Activated T-cell treated with anti-CD3 and anti-CD28 coated beads, Interleukin-2, amount 50 U/mL, for 72 hours (primary cell): ENCODE results near the gene HOXC11. TPM values are rescaled to one million over a fixed set of nuclear protein-coding genes. Genes with fewer than 3 reads are reported as not detected.
A peak's percentile ranks its signal among the peaks of the same experiment; 100 is the strongest.

ENCODE experiments used
- ATAC-seq, 2 donors: fragments of 150-1000 bp; cut with Tn5 transposase; replicated peaks in 1 of 2; 2 replicates each; pipeline ENCODE4 v1.10.0; 2021; ENCODE audit warnings: moderate library complexity in 2 of 2, mild to moderate bottlenecking in 1 of 2
- DNase-seq, 2 donors: peaks; one replicate each; pipeline ENCODE4 v3.0.0; 2021 to 2022; ENCODE audit warnings: mixed read lengths in 1 of 2
- H3K27ac Mint-ChIP-seq: one replicate; pipeline ENCODE4 v1.8.0; 2022; ENCODE audit warnings: mild to moderate bottlenecking, moderate library complexity, mixed read lengths
- H3K27me3 Mint-ChIP-seq: one replicate; pipeline ENCODE4 v1.8.0; 2022; ENCODE audit warnings: low read depth, mixed read lengths
- H3K36me3 Mint-ChIP-seq, 2 donors: one replicate each; pipeline ENCODE4 v1.8.0; 2022; ENCODE audit warnings: mixed read lengths in 2 of 2, mild to moderate bottlenecking in 1 of 2; ENCODE audit not compliant: insufficient read depth in 2 of 2
- H3K4me1 Mint-ChIP-seq: one replicate; pipeline ENCODE4 v1.8.0; 2022; ENCODE audit warnings: low read depth, mixed read lengths
- H3K4me3 Mint-ChIP-seq, 2 donors: one replicate each; pipeline ENCODE4 v1.8.0; 2022; ENCODE audit warnings: mild to moderate bottlenecking in 2 of 2, mixed read lengths in 2 of 2, moderate library complexity in 2 of 2
- H3K9me3 Mint-ChIP-seq, 2 donors: one replicate each; pipeline ENCODE4 v1.8.0; 2022; ENCODE audit warnings: mixed read lengths in 2 of 2
- total RNA-seq, 2 donors: library from RNA; stranded (reverse); gene quantifications; one replicate each; pipeline ENCODE4 v1.2.3, GENCODE V29; 2022

Gene HOXC11
- not detected for total RNA-seq

- no peak for ATAC-seq
- no peak for DNase-seq
- Mint-ChIP-seq H3K36me3 (peaks cover 3% of the 10 kb centered on the region in 2 donors), H3K27me3 (peaks cover 85% of the 10 kb centered on the region), H3K4me3 (peak within 1 kb of the TSS; percentile 72 to 76), H3K27ac (peak within 1 kb of the TSS; percentile 75), H3K4me1 (peaks cover 17% of the 10 kb centered on the region), H3K9me3 (no peaks in the 10 kb centered on the region)
These were observed at the start of gene HOXC11 for GRCh38 chr12:53972722-53973235. Gene HOXC11 (plus strand): TSS chr12:53973126. CDS start chr12:53973242, 116 bp downstream.

- DNase-seq (no peak), ATAC-seq (no peak)
- peaks cover 0 to 7% of the 10 kb centered on the region in 2 donors for H3K36me3 Mint-ChIP-seq
- no peak overlapping the region for H3K27ac Mint-ChIP-seq
- peaks cover 4% of the 10 kb centered on the region for H3K4me1 Mint-ChIP-seq
- no peaks in the 10 kb centered on the region for H3K9me3 Mint-ChIP-seq
- peaks cover 93% of the 10 kb centered on the region for H3K27me3 Mint-ChIP-seq
- no peak overlapping the region for H3K4me3 Mint-ChIP-seq
These were observed 48.2 kb upstream of the HOXC11 start for GRCh38 chr12:53924521-53925405.

DNA sequence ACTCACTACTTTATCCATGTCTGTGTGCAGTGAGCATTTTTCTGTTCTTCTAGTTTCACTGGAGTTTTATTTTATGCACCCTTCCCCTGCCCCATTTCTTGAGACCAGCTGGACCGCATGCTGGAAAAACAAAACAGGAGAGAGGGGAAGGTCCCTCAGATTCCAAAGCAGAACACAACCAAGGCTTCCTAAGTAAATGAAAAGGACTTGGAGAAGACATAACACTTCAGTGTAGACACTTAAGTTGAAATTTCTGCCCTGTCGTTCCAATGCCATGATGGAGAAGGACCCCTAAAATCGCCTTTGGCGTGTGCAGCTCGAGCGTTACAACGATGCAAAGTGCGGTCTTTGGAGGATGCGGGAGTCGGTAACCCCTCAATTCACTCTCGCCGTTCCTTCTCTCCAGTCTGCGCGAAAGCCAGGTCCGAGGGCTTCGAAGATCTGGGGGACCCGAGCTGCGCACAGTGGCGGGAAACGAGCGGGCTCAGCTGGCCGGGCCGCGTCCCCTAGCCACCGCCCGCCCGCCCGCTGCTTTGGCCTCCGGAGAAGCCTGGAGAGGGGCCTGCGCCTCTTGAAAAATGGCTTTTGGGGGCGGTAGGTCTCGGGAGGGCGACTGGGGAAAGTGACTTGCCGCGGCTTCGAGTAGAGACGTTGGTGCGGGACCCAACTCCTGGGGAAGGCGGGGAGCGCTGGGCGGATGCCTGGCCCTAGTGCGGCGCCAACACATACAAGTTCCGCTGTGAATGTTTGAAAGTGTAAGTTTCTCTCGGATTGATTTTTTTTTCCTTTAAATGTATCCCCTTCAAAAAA lies 45.5 kb upstream of the HOXC11 start:
- Mint-ChIP-seq H3K4me3 (no peak overlapping the region), H3K27me3 (peaks cover 99% of the 10 kb centered on the region), H3K4me1 (peaks cover 8% of the 10 kb centered on the region), H3K9me3 (no peaks in the 10 kb centered on the region), H3K36me3 (peaks cover 0 to 7% of the 10 kb centered on the region in 2 donors), H3K27ac (no peak overlapping the region)
- DNase-seq (no peak), ATAC-seq (no peak)

GRCh38 chr12:53928054-53928835 lies 44.7 kb upstream of the HOXC11 start:
- Mint-ChIP-seq H3K4me1 (peaks cover 8% of the 10 kb centered on the region), H3K9me3 (no peaks in the 10 kb centered on the region), H3K27ac (no peak overlapping the region), H3K36me3 (peaks cover 0 to 7% of the 10 kb centered on the region in 2 donors), H3K27me3 (peaks cover 99% of the 10 kb centered on the region), H3K4me3 (no peak overlapping the region)
- no peak for DNase-seq
- no peak for ATAC-seq

GRCh38 chr12:53929527-53929926 lies 43.4 kb upstream of the HOXC11 start:
- Mint-ChIP-seq H3K9me3 (no peaks in the 10 kb centered on the region), H3K27ac (no peak overlapping the region), H3K27me3 (peaks cover 99% of the 10 kb centered on the region), H3K4me1 (peaks cover 8% of the 10 kb centered on the region), H3K4me3 (no peak overlapping the region), H3K36me3 (peaks cover 0 to 7% of the 10 kb centered on the region in 2 donors)
- ATAC-seq (no peak), DNase-seq (no peak)

DNA sequence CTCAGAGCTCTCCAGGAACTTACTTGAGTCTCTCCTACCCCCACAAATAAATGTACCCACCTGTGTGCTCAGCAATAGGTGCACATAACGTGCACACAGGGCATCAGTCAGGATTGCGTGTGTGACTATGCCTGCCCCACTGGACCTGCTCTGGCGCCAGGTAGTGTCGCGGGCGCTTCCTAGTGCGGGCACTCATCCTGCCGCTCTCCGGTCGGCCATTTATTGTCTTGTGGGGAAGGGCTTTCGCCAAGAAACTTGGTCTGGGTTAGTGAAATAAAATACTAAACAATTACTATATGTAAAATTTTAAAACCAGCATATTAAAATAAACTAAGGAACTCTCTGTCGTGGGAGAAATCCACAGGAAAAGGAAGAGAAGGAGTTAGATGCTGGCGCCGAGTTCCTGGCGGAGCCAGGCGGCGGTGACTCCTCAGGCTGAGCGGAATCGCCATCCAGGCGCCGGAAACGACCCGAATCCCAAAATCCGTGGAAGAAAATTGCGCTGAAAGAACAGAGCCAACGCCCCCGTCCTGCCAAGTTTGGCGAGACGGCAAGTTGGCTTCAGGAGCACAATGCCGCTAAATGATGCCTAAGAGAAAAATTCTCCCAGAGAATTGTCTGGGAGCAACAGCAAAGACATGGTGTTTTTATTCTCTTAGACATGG lies 42.2 kb upstream of the HOXC11 start:
- Mint-ChIP-seq H3K4me3 (no peak overlapping the region), H3K27ac (no peak overlapping the region), H3K4me1 (peaks cover 17% of the 10 kb centered on the region), H3K9me3 (no peaks in the 10 kb centered on the region), H3K36me3 (peaks cover 0 to 7% of the 10 kb centered on the region in 2 donors), H3K27me3 (peaks cover 99% of the 10 kb centered on the region)
- ATAC-seq, result no peak
- no peak for DNase-seq

- Mint-ChIP-seq H3K4me1 (peaks cover 21% of the 10 kb centered on the region), H3K27me3 (peaks cover 99% of the 10 kb centered on the region), H3K4me3 (no peak overlapping the region), H3K9me3 (no peaks in the 10 kb centered on the region), H3K36me3 (peaks cover 0 to 8% of the 10 kb centered on the region in 2 donors), H3K27ac (no peak overlapping the region)
- DNase-seq, result no peak
- ATAC-seq, result no peak
These were observed 40.9 kb upstream of the HOXC11 start for GRCh38 chr12:53931844-53932581.

DNA sequence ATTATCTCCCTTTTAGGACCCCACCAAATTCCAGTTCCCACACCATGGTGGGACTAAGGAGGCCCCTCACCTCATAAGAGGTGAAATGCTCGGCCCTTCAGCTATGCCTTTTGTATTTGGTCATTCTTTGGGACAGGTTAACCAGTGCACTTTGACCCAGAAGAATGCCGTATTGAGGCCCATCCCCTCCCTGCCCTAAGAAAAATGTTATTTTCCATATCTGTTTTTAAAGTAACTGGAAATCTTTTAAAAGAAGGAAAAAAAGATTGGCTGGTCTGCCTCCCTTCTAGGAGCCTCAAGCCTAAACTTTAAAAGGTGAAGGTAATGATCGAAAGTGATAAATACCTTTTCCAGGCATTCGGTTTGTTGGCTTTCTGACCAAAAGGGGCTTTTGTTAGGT lies 40.0 kb upstream of the HOXC11 start:
- peak overlapping the region; percentile 10 for H3K27ac Mint-ChIP-seq
- DNase-seq, result no peak

DNA sequence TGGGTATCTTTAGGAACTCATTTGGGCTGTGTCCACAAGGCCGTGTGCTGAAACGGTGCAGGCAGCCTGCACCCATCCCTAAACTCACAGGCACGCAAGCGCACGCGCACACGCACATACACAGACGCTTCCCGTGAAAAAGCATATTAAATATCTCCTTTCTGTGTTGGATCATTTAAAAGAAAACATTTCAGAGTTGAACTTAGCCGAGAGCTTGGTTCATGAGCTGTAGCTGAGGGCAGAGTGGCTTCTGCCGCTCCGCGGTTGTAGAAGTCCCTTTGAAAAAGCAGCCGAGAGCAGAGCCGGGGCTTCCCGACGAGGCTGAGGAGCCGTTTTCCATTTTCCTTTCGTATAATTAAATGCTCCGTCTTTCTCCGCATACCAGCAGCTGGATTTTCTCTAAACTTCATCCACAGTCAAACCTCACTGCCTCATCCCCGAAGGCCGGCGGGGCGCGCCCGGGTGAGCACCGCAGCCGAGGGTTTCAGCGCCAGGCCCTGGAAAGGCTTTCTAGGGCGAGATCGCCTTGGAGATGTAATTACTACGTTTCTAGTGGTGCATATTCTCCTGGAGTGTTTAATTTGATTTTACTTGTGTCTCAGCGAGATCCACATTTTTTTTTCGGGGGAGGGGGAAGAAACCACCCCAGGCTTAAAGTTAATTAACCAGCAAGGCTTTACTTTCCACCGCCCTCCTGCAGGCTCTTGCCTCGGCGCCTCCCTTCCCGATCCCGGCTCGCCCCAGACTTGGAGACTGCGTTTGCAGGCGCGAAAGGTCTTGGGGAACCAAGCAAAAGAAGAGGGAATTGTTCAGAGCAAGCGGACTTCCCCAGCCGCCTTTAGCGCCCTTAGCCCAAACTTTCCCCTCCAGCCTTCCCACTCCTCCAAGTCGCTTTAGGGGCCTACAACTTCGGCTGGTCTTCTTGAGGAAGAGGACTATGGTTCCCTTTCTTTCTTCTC lies 37.3 kb upstream of the HOXC11 start:
- DNase-seq, result no peak
- H3K27me3 Mint-ChIP-seq, result peaks cover 92% of the 10 kb centered on the region
- peaks cover 26% of the 10 kb centered on the region for H3K4me1 Mint-ChIP-seq
- H3K9me3 Mint-ChIP-seq, result no peaks in the 10 kb centered on the region
- peak overlapping the region; percentile 53 to 70 for H3K4me3 Mint-ChIP-seq
- no peak for ATAC-seq
- no peak overlapping the region for H3K27ac Mint-ChIP-seq
- peaks cover 0 to 1% of the 10 kb centered on the region in 2 donors for H3K36me3 Mint-ChIP-seq

More for the DNA sequence above, 40.0 kb upstream of the HOXC11 start:
- H3K4me3 Mint-ChIP-seq, result no peak overlapping the region
- peaks cover 100% of the 10 kb centered on the region for H3K27me3 Mint-ChIP-seq
- H3K36me3 Mint-ChIP-seq, result peaks cover 0 to 6% of the 10 kb centered on the region in 2 donors
- no peak for ATAC-seq
- no peaks in the 10 kb centered on the region for H3K9me3 Mint-ChIP-seq
- H3K4me1 Mint-ChIP-seq, result peaks cover 26% of the 10 kb centered on the region

DNA sequence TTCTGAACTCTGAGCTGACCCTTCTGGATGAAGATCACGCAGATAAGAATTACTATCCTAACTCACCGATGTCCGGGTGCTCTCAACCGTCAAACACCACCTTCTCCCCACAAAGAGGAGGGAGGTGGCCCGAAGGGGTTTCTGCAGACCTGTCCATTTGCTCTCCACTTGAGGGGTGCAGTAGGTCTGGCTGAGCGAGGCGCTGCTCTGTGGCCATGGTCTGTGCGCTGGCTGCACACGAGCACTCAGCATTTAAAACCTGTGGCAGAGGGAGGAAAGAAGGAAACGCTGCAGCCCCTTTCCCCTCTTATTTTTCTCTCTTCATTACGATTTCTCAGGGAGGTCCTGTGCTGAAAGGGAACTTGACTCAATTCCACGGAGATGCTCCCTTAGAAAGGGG lies 35.8 kb upstream of the HOXC11 start:
- no peaks in the 10 kb centered on the region for H3K9me3 Mint-ChIP-seq
- no peak for DNase-seq
- peaks cover 26% of the 10 kb centered on the region for H3K4me1 Mint-ChIP-seq
- H3K4me3 Mint-ChIP-seq, result no peak overlapping the region
- H3K36me3 Mint-ChIP-seq, result peaks cover 0 to 1% of the 10 kb centered on the region in 2 donors
- H3K27me3 Mint-ChIP-seq, result peaks cover 92% of the 10 kb centered on the region
- H3K27ac Mint-ChIP-seq, result no peak overlapping the region
- ATAC-seq, result no peak
